ENCODE results near the gene CPEB1.

DNA sequence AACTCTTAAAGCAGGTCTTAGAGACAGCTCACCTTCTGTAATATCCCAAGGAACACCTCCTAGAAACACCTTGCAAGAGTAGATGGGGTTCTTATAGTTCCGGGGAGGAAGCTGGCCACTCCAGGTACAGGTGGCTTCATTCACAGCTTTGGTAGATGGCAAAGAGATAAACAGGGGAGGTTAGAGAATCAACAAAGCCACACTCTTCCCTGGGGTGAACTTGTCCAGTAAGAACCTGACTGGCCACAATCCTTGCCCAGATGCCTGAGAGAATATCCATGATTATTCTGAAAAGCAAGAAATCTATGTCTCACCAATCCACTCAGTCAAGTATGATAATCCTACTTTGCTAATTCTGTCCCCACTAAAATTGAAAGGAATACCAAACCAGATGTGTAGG lies 93.3 kb downstream of the CPEB1 start:
- TF ChIP-seq, protein P1, sequence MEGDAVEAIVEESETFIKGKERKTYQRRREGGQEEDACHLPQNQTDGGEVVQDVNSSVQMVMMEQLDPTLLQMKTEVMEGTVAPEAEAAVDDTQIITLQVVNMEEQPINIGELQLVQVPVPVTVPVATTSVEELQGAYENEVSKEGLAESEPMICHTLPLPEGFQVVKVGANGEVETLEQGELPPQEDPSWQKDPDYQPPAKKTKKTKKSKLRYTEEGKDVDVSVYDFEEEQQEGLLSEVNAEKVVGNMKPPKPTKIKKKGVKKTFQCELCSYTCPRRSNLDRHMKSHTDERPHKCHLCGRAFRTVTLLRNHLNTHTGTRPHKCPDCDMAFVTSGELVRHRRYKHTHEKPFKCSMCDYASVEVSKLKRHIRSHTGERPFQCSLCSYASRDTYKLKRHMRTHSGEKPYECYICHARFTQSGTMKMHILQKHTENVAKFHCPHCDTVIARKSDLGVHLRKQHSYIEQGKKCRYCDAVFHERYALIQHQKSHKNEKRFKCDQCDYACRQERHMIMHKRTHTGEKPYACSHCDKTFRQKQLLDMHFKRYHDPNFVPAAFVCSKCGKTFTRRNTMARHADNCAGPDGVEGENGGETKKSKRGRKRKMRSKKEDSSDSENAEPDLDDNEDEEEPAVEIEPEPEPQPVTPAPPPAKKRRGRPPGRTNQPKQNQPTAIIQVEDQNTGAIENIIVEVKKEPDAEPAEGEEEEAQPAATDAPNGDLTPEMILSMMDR (conservative IDR thresholded peaks at IDR 0.05; ENCODE audit: low read depth in 2 of 2), result no peak
- TF ChIP-seq EZH2 (IDR thresholded peaks at IDR 0.05; ENCODE audit: low read depth, unreplicated experiment) (no peak), EZH2phosphoT487 (IDR thresholded peaks at IDR 0.05; ENCODE audit: unreplicated experiment) (no peak), POLR2AphosphoS5 (IDR thresholded peaks at IDR 0.05; ENCODE audit: low read depth) (no peak)
- TF ChIP-seq, protein P2, sequence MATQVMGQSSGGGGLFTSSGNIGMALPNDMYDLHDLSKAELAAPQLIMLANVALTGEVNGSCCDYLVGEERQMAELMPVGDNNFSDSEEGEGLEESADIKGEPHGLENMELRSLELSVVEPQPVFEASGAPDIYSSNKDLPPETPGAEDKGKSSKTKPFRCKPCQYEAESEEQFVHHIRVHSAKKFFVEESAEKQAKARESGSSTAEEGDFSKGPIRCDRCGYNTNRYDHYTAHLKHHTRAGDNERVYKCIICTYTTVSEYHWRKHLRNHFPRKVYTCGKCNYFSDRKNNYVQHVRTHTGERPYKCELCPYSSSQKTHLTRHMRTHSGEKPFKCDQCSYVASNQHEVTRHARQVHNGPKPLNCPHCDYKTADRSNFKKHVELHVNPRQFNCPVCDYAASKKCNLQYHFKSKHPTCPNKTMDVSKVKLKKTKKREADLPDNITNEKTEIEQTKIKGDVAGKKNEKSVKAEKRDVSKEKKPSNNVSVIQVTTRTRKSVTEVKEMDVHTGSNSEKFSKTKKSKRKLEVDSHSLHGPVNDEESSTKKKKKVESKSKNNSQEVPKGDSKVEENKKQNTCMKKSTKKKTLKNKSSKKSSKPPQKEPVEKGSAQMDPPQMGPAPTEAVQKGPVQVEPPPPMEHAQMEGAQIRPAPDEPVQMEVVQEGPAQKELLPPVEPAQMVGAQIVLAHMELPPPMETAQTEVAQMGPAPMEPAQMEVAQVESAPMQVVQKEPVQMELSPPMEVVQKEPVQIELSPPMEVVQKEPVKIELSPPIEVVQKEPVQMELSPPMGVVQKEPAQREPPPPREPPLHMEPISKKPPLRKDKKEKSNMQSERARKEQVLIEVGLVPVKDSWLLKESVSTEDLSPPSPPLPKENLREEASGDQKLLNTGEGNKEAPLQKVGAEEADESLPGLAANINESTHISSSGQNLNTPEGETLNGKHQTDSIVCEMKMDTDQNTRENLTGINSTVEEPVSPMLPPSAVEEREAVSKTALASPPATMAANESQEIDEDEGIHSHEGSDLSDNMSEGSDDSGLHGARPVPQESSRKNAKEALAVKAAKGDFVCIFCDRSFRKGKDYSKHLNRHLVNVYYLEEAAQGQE (IDR thresholded peaks at IDR 0.05; ENCODE audit: unreplicated experiment), result no peak
- TF ChIP-seq, protein P3, sequence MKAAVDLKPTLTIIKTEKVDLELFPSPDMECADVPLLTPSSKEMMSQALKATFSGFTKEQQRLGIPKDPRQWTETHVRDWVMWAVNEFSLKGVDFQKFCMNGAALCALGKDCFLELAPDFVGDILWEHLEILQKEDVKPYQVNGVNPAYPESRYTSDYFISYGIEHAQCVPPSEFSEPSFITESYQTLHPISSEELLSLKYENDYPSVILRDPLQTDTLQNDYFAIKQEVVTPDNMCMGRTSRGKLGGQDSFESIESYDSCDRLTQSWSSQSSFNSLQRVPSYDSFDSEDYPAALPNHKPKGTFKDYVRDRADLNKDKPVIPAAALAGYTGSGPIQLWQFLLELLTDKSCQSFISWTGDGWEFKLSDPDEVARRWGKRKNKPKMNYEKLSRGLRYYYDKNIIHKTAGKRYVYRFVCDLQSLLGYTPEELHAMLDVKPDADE (IDR thresholded peaks at IDR 0.05), result no peak
